Dendritic cell treated with granulocyte-macrophage colony-stimulating factor and Interleukin-4, amounts not matched to agents 40 ng/mL and 50 ng/mL, for 4 days (primary cell): Measurements from ENCODE around the gene MAPKAPK3.

Source experiments
- H3K27ac Mint-ChIP-seq: one replicate; pipeline ENCODE4 v1.8.0; 2022; ENCODE audit warnings: mild to moderate bottlenecking, mixed read lengths
- H3K27me3 Mint-ChIP-seq: one replicate; pipeline ENCODE4 v1.8.0; 2022; ENCODE audit warnings: mild to moderate bottlenecking, mixed read lengths
- H3K36me3 Mint-ChIP-seq: one replicate; pipeline ENCODE4 v1.8.0; 2022; ENCODE audit warnings: low read depth, mixed read lengths
- H3K4me1 Mint-ChIP-seq: one replicate; pipeline ENCODE4 v1.8.0; 2022; ENCODE audit warnings: low read depth, mixed read lengths
- H3K4me3 Mint-ChIP-seq: one replicate; pipeline ENCODE4 v1.8.0; 2022; ENCODE audit warnings: mild to moderate bottlenecking, moderate library complexity, mixed read lengths
- H3K9me3 Mint-ChIP-seq: one replicate; pipeline ENCODE4 v1.8.0; 2022; ENCODE audit warnings: mixed read lengths
- intact Hi-C: fragments of 100-400 bp; cut with micrococcal nuclease; formaldehyde crosslinking; loops from one replicate; pipeline ENCODE4 v1.15.0; 2022

The MAPKAPK3 gene

GRCh38 chr3:50620420-50620819, 3.5 kb downstream of the MAPKAPK3 start:
- Mint-ChIP-seq H3K9me3 (no peaks in the 10 kb centered on the region), H3K27me3 (no peaks in the 10 kb centered on the region), H3K36me3 (peaks cover 97% of the 10 kb centered on the region), H3K4me3 (peak overlapping the region; percentile 99), H3K27ac (peak overlapping the region; percentile 98), H3K4me1 (peaks cover 84% of the 10 kb centered on the region)
- intact Hi-C loops: no loop called here

- Mint-ChIP-seq H3K9me3 (no peaks in the 10 kb centered on the region), H3K4me3 (peak overlapping the region; percentile 99), H3K36me3 (peaks cover 97% of the 10 kb centered on the region), H3K27me3 (no peaks in the 10 kb centered on the region), H3K27ac (peak overlapping the region; percentile 98), H3K4me1 (peaks cover 84% of the 10 kb centered on the region)
- intact Hi-C loops: no loop called here
These were observed 3.9 kb downstream of the MAPKAPK3 start for GRCh38 chr3:50620820-50621219.

GRCh38 chr3:50622881-50623280, 5.9 kb downstream of the MAPKAPK3 start:
- Mint-ChIP-seq H3K36me3 (peaks cover 99% of the 10 kb centered on the region), H3K9me3 (no peaks in the 10 kb centered on the region), H3K27ac (peak overlapping the region; percentile 98), H3K4me3 (no peak overlapping the region), H3K4me1 (peaks cover 95% of the 10 kb centered on the region), H3K27me3 (no peaks in the 10 kb centered on the region)
- intact Hi-C loops: no loop called here

- Mint-ChIP-seq H3K4me3 (peak overlapping the region; percentile 48), H3K36me3 (peaks cover 99% of the 10 kb centered on the region), H3K9me3 (no peaks in the 10 kb centered on the region), H3K27me3 (no peaks in the 10 kb centered on the region), H3K27ac (peak overlapping the region; percentile 98), H3K4me1 (peaks cover 94% of the 10 kb centered on the region)
- intact Hi-C loops: no loop called here
These were observed 7.0 kb downstream of the MAPKAPK3 start for GRCh38 chr3:50623840-50624474.

- Mint-ChIP-seq H3K36me3 (peaks cover 99% of the 10 kb centered on the region), H3K27ac (peak overlapping the region; percentile 98), H3K4me1 (peaks cover 94% of the 10 kb centered on the region), H3K4me3 (peak overlapping the region; percentile 48), H3K9me3 (no peaks in the 10 kb centered on the region), H3K27me3 (no peaks in the 10 kb centered on the region)
- intact Hi-C loops: no loop called here
These were observed 7.7 kb downstream of the MAPKAPK3 start for GRCh38 chr3:50624634-50625033.

GRCh38 chr3:50625231-50626182, 8.6 kb downstream of the MAPKAPK3 start:
- Mint-ChIP-seq H3K27ac (peak overlapping the region; percentile 84), H3K9me3 (no peaks in the 10 kb centered on the region), H3K27me3 (no peaks in the 10 kb centered on the region), H3K4me3 (no peak overlapping the region), H3K4me1 (peaks cover 94% of the 10 kb centered on the region), H3K36me3 (peaks cover 99% of the 10 kb centered on the region)
- intact Hi-C loops: no loop called here

GRCh38 chr3:50626401-50626800, 9.4 kb downstream of the MAPKAPK3 start:
- Mint-ChIP-seq H3K27ac (peak overlapping the region; percentile 84), H3K4me1 (peaks cover 98% of the 10 kb centered on the region), H3K27me3 (no peaks in the 10 kb centered on the region), H3K9me3 (no peaks in the 10 kb centered on the region), H3K4me3 (peak overlapping the region; percentile 37), H3K36me3 (peaks cover 99% of the 10 kb centered on the region)
- intact Hi-C loops: no loop called here

- Mint-ChIP-seq H3K36me3 (peaks cover 100% of the 10 kb centered on the region), H3K27ac (peak overlapping the region; percentile 84), H3K4me3 (peak overlapping the region; percentile 33), H3K27me3 (no peaks in the 10 kb centered on the region), H3K4me1 (peaks cover 99% of the 10 kb centered on the region), H3K9me3 (no peaks in the 10 kb centered on the region)
- intact Hi-C loops: no loop called here
These were observed 10.6 kb downstream of the MAPKAPK3 start for GRCh38 chr3:50627407-50628051.

GRCh38 chr3:50628601-50629000, 11.7 kb downstream of the MAPKAPK3 start:
- Mint-ChIP-seq H3K36me3 (peaks cover 100% of the 10 kb centered on the region), H3K27ac (peak overlapping the region; percentile 84), H3K4me1 (peaks cover 99% of the 10 kb centered on the region), H3K27me3 (no peaks in the 10 kb centered on the region), H3K9me3 (no peaks in the 10 kb centered on the region), H3K4me3 (no peak overlapping the region)
- intact Hi-C loops: no loop called here

- Mint-ChIP-seq H3K27ac (peak overlapping the region; percentile 84), H3K4me3 (peak overlapping the region; percentile 4), H3K9me3 (no peaks in the 10 kb centered on the region), H3K4me1 (peaks cover 98% of the 10 kb centered on the region), H3K27me3 (no peaks in the 10 kb centered on the region), H3K36me3 (peaks cover 100% of the 10 kb centered on the region)
- intact Hi-C loops: no loop called here
These were observed 13.4 kb downstream of the MAPKAPK3 start for GRCh38 chr3:50630394-50630793.

GRCh38 chr3:50630877-50631276, 13.9 kb downstream of the MAPKAPK3 start:
- H3K4me3 Mint-ChIP-seq: no peak overlapping the region

GRCh38 chr3:50632450-50632849, 15.5 kb downstream of the MAPKAPK3 start:
- intact Hi-C loops: no loop called here
- no peaks in the 10 kb centered on the region for H3K27me3 Mint-ChIP-seq
- H3K36me3 Mint-ChIP-seq: peaks cover 97% of the 10 kb centered on the region
- H3K4me3 Mint-ChIP-seq: peak overlapping the region; percentile 49
- no peaks in the 10 kb centered on the region for H3K9me3 Mint-ChIP-seq
- peaks cover 94% of the 10 kb centered on the region for H3K4me1 Mint-ChIP-seq
- H3K27ac Mint-ChIP-seq: peak overlapping the region; percentile 84

More at GRCh38 chr3:50630877-50631276, 13.9 kb downstream of the MAPKAPK3 start:
- Mint-ChIP-seq H3K9me3 (no peaks in the 10 kb centered on the region), H3K36me3 (peaks cover 97% of the 10 kb centered on the region), H3K27me3 (no peaks in the 10 kb centered on the region), H3K4me1 (peaks cover 94% of the 10 kb centered on the region), H3K27ac (peak overlapping the region; percentile 84)
- intact Hi-C loops: no loop called here

- Mint-ChIP-seq H3K4me3 (no peak overlapping the region), H3K9me3 (no peaks in the 10 kb centered on the region), H3K27ac (peak overlapping the region; percentile 84), H3K4me1 (peaks cover 95% of the 10 kb centered on the region), H3K27me3 (no peaks in the 10 kb centered on the region), H3K36me3 (peaks cover 97% of the 10 kb centered on the region)
- intact Hi-C loops: no loop called here
These were observed 16.4 kb downstream of the MAPKAPK3 start for GRCh38 chr3:50633230-50633790.
